ENCODE results near the gene TPCN2. TPM values are rescaled to one million over a fixed set of nuclear protein-coding genes. Genes with fewer than 3 reads are reported as not detected.

Gene TPCN2
- total RNA-seq, 1 experiment from 2014 or later, result 15.2 TPM

- Histone ChIP-seq H3K9ac (ENCODE audit: low read length) (peak overlapping the region; percentile 98), H3K27ac (ENCODE audit: low read depth, low read length) (no peak overlapping the region), H3K4me3 (replicated peaks in 1 of 2; ENCODE audit: low read depth in 1 of 2, low read length in 2 of 2) (peak overlapping the region; percentile 73 to 97), H4K20me1 (ENCODE audit: insufficient read depth) (no peaks in the 10 kb centered on the region), H3K36me3 (ENCODE audit: control insufficient read depth in 1 of 2, insufficient read depth in 2 of 2, low read length in 2 of 2) (no peaks in the 10 kb centered on the region), H3K27me3 (ENCODE audit: insufficient read depth, low read length) (no peaks in the 10 kb centered on the region), H2AFZ (ENCODE audit: low read depth, low read length, poor library complexity, severe bottlenecking) (peak overlapping the region; percentile 91), H3K9me2 (ENCODE audit: insufficient read depth) (no peaks in the 10 kb centered on the region), H3K9me3 (ENCODE audit: control insufficient read depth in 1 of 2, insufficient read depth in 1 of 2, low read depth in 1 of 2, low read length in 2 of 2) (no peaks in the 10 kb centered on the region), H3K79me2 (ENCODE audit: insufficient read depth, low read length) (peaks cover 36% of the 10 kb centered on the region), H3K4me1 (ENCODE audit: control insufficient read depth in 1 of 2, insufficient read depth in 2 of 2, low read length in 2 of 2) (peaks cover 10 to 33% of the 10 kb centered on the region in 2 experiments; a peak in 3 of 4 replicates), H3K4me2 (ENCODE audit: low read length) (peak overlapping the region; percentile 95)
- TSS peak; percentile 68 for BruUV-seq (replicated peaks)
- TF ChIP-seq SIN3A (IDR thresholded peaks at IDR 0.05; ENCODE audit: low read depth) (peak; percentile 41; the same call in 1 of the 2 replicates), TCF7L2 (IDR thresholded peaks at IDR 0.05; ENCODE audit: borderline replicate concordance, extremely low read depth, insufficient read depth, insufficient read length) (no peak), SP1 (IDR thresholded peaks at IDR 0.05; ENCODE audit: low read depth) (no peak; the same call in 1 of the 2 replicates), EGR1 (IDR thresholded peaks at IDR 0.05; ENCODE audit: low read depth) (no peak), ELF1 (IDR thresholded peaks at IDR 0.05; ENCODE audit: borderline replicate concordance, low read depth) (no peak)
- POLR2A ChIA-PET, result interaction anchor here (1.3 kb wide), 1 partner anchor 144 kb away, joined by 3 read pairs; the partner anchor contains the start of genes IGHMBP2 and MRPL21
- CTCF ChIA-PET, result interaction anchor here (0.6 kb wide), 1 partner anchor 245 kb away, joined by 3 read pairs; no protein-coding TSS in a partner anchor
- intact Hi-C loops (cut with micrococcal nuclease), result loop anchor here (10.0 kb wide), 1 partner anchor 93 kb away; no protein-coding TSS in a partner anchor
- ATAC-seq (peak; percentile 1; the same call in 1 of the 2 replicates), DNase-seq (ENCODE audit: low read depth, low spot score) (no peak)
- RAD21 ChIA-PET (ENCODE audit: low non-redundant PET in 1 of 2, low total read pairs in 2 of 2, uncharacterized antibody in 2 of 2, unreplicated experiment in 2 of 2), result no interaction called here
Observed at GRCh38 chr11:69048031-69048693, 570 bp upstream of the TPCN2 start.

GRCh38 chr11:69049490-69049867 is 747 bp downstream of the TPCN2 start:
- no peaks in the 10 kb centered on the region for H3K9me3 ChIP-seq (ENCODE audit: control insufficient read depth in 1 of 2, insufficient read depth in 1 of 2, low read depth in 1 of 2, low read length in 2 of 2)
- H3K9me2 ChIP-seq (ENCODE audit: insufficient read depth), result no peaks in the 10 kb centered on the region
- ATAC-seq, result peak; percentile 20
- no peak for DNase-seq (ENCODE audit: low read depth, low spot score)
- peaks cover 10 to 22% of the 10 kb centered on the region in 2 experiments; a peak in 3 of 4 replicates for H3K4me1 ChIP-seq (ENCODE audit: control insufficient read depth in 1 of 2, insufficient read depth in 2 of 2, low read length in 2 of 2)
- peak overlapping the region; percentile 91 for H3K27ac ChIP-seq (ENCODE audit: low read depth, low read length)
- intact Hi-C loops (cut with micrococcal nuclease), result loop anchor here (10.0 kb wide), 1 partner anchor 95 kb away; no protein-coding TSS in a partner anchor
- H3K36me3 ChIP-seq (ENCODE audit: control insufficient read depth in 1 of 2, insufficient read depth in 2 of 2, low read length in 2 of 2), result no peaks in the 10 kb centered on the region
- CTCF ChIA-PET, result no interaction called here
- H3K4me3 ChIP-seq (replicated peaks in 1 of 2; ENCODE audit: low read depth in 1 of 2, low read length in 2 of 2), result peak overlapping the region; percentile 73 to 97
- H2AFZ ChIP-seq (ENCODE audit: low read depth, low read length, poor library complexity, severe bottlenecking), result no peak overlapping the region
- POLR2A ChIA-PET, result no interaction called here
- peak overlapping the region; percentile 98 for H3K9ac ChIP-seq (ENCODE audit: low read length)
- RAD21 ChIA-PET (ENCODE audit: low non-redundant PET in 1 of 2, low total read pairs in 2 of 2, uncharacterized antibody in 2 of 2, unreplicated experiment in 2 of 2), result no interaction called here
- no TSS peak for BruUV-seq (replicated peaks)
- H3K27me3 ChIP-seq (ENCODE audit: insufficient read depth, low read length), result no peaks in the 10 kb centered on the region
- no peaks in the 10 kb centered on the region for H4K20me1 ChIP-seq (ENCODE audit: insufficient read depth)
- no peak for TF ChIP-seq ZNF274 (IDR thresholded peaks at IDR 0.05; ENCODE audit: low read depth, low read length)
- no peak for TF ChIP-seq EGR1 (IDR thresholded peaks at IDR 0.05; ENCODE audit: low read depth)
- TF ChIP-seq ZFX (IDR thresholded peaks at IDR 0.05), result no peak
- TF ChIP-seq REST (IDR thresholded peaks at IDR 0.05; ENCODE audit: low read depth), result no peak
- no peak for TF ChIP-seq CEBPB (IDR thresholded peaks at IDR 0.05; ENCODE audit: low read depth)
- TF ChIP-seq JUND (IDR thresholded peaks at IDR 0.05), result no peak
- TF ChIP-seq POLR2AphosphoS5 (IDR thresholded peaks at IDR 0.05; ENCODE audit: low read depth, low read length), result no peak
- TF ChIP-seq SRF (IDR thresholded peaks at IDR 0.05; ENCODE audit: low read depth), result no peak
- TF ChIP-seq SP1 (IDR thresholded peaks at IDR 0.05; ENCODE audit: low read depth), result no peak
- no peak for TF ChIP-seq CBX3 (IDR thresholded peaks at IDR 0.05; ENCODE audit: low read depth)
- TF ChIP-seq SIN3A (IDR thresholded peaks at IDR 0.05; ENCODE audit: low read depth), result no peak
- TF ChIP-seq EZH2 (IDR thresholded peaks at IDR 0.05), result no peak
- no peak for TF ChIP-seq POLR2A (IDR thresholded peaks at IDR 0.05; ENCODE audit: borderline replicate concordance, extremely low read depth, insufficient read depth, insufficient read length)
- TF ChIP-seq YY1 (IDR thresholded peaks at IDR 0.05; ENCODE audit: extremely low read depth, insufficient replicate concordance, low read depth, low read length), result no peak
- no peak for TF ChIP-seq MAX (IDR thresholded peaks at IDR 0.05)
- peak overlapping the region; percentile 95 for H3K4me2 ChIP-seq (ENCODE audit: low read length)
- peaks cover 41% of the 10 kb centered on the region for H3K79me2 ChIP-seq (ENCODE audit: insufficient read depth, low read length)
